Frontal cortex (tissue), 4 donors: ENCODE measurements around the gene GMPPA. TPM values are rescaled to one million over a fixed set of nuclear protein-coding genes. Genes with fewer than 3 reads are reported as not detected.

Experiments
- DNase-seq, 2 donors: peaks; one replicate each; pipeline ENCODE4 v3.0.0; 2012; ENCODE audit warnings: low spot score in 2 of 2
- FAIRE-seq: peaks from 2 replicates; lab custom pipeline; 2012; peaks lifted over from hg19 to GRCh38; lab: Jason Lieb, UNC
- small RNA-seq: library from RNA; depleted of rRNA; stranded (forward); fragments of <200 nt; gene quantifications from one replicate; pipeline ENCODE3, GENCODE V24; 2014
- total RNA-seq: library from RNA; depleted of rRNA; stranded (reverse); fragments of >200 nt; gene quantifications from one replicate; pipeline ENCODE4 v1.2.3, GENCODE V29; 2014
- donor health status: control.
- donor health status: control.
- donor health status: control.

GMPPA gene
- total RNA-seq, 1 donor from 2014 or later, result 13.0 TPM

DNA sequence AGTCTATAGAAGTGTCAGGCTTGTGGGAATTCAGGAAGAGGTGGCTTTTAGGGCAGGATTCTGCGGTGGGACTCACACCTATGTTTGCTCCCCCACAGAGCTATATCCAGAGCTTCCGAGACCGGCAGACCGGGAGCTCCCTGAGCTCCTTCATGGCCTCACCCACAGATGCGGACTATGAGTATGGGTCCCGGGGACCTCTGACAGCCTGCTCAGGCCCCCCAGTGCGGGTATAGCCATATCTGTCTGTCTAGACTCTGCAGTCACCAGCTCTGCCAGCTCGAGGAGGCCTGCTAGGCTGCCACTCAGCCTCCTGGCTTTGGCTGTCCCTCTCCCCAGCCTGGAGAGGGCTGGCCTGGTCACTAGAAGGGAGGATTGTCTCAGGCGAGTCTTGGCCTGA lies 50.9 kb downstream of the GMPPA start:
- no peak for FAIRE-seq
- no peak for DNase-seq

GRCh38 chr2:219551441-219552381 lies 53.0 kb downstream of the GMPPA start:
- DNase-seq (peak in 1 of 2 donors; percentile 58), FAIRE-seq (no peak)

DNA sequence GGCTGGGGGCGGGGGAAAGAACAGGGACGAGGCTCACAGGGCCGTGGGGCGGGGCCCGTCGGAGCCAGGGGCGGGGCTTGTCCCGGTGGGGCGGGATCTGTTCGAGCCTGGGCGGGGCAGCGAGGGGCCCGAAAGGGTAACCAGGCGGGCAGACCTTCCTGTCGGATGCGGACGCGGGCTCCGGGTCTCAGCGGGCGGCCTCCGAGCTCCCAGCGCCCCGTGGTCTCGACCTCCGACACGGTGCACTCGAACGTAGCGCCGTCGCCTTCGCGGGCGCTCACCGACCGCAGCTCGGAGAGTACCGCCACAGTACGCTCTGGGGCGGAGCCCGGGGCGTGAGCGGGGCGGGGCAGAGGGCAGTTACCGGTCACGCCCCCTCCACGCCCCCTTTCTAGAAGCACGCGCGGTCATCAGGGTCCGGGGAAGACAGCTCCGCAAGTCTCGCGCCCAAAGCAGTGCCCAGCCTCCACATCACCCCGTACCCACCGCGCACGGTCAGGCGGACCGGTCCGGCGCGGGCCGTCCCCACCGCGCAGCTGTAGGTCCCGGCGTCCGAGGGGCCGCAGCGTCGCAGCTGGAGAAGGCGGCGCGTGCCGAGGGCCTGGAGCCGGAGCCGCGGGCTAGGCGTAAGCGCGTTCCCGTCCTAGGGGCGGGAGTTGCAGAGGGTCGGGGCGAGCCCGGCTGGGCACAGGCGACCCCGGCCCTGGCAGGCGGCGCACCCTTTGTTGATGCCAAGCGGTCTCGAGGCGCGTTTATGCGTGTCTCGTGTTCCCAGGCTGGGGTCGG lies 53.9 kb downstream of the GMPPA start:
- peak; percentile 91 to 95 for DNase-seq
- FAIRE-seq, result no peak

DNA sequence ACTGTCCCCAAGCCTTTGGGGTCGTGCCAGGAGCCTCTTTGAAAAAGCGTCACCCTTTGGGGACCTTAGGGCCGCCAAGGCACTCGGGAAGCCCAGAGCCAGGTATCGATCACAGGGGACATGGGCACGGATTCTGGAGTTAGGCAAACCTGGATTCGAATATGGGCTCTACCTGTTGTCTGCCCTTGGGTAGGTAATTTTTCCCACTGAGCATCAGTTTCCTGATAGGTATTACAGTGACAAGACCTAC lies 54.4 kb downstream of the GMPPA start:
- DNase-seq (no peak), FAIRE-seq (no peak)

- FAIRE-seq (no peak), DNase-seq (no peak)
These were observed 54.8 kb downstream of the GMPPA start for GRCh38 chr2:219553463-219553963.

- DNase-seq (no peak), FAIRE-seq (no peak)
These were observed 55.7 kb downstream of the GMPPA start for GRCh38 chr2:219554350-219554749.

DNA sequence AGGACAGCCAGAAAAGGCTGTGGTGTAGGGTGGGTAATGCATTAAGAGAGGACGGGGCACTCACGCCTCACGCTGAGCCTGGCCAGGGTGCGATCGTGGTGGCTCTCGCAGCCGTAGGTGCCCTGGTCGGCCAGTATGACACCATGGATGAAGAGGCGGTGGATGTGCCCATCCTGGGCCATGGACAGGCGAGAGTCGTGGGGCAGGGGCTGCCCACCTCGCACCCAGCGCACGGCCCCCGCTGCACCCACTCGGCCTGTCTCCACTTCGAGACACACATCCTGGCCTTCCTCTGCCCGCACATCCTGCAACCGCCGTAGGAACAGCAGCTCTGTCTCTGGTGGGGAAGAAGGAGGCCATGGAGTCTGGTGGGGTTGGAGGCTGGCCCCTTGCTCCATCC lies 57.3 kb downstream of the GMPPA start:
- DNase-seq (no peak), FAIRE-seq (no peak)

GRCh38 chr2:219556413-219556812 lies 57.7 kb downstream of the GMPPA start:
- FAIRE-seq (no peak), DNase-seq (no peak)

Small RNAs within 50 kb of the gene (small RNA-seq; reads per million reads assigned to genes)
- not detected for gene MIR3132

Other genes with a start within 250 kb of the GMPPA start
- not detected for gene TUBA4B, start 245.6 kb upstream of the GMPPA start, total RNA-seq
- 2.0 TPM for gene TUBA4A, start 245.0 kb upstream of the GMPPA start, total RNA-seq
- 46.1 TPM for gene DNAJB2, start 219.5 kb upstream of the GMPPA start, total RNA-seq
- 24.5 TPM for gene PTPRN, start 189.5 kb upstream of the GMPPA start, total RNA-seq
- gene RESP18, start 166.1 kb upstream of the GMPPA start, total RNA-seq, result 0.82 TPM
- 13.9 TPM for gene DNPEP, start 111.0 kb upstream of the GMPPA start, total RNA-seq
- 0.41 TPM for gene DES, start 80.5 kb upstream of the GMPPA start, total RNA-seq
- gene SPEG, start 64.0 kb upstream of the GMPPA start, total RNA-seq, result 13.0 TPM
- 2.9 TPM for gene ASIC4, start 15.6 kb downstream of the GMPPA start, total RNA-seq
- gene CHPF, start 44.9 kb downstream of the GMPPA start, total RNA-seq, result 24.1 TPM
- gene TMEM198, start 45.1 kb downstream of the GMPPA start, total RNA-seq, result 14.7 TPM
- 40.4 TPM for gene OBSL1, start 72.6 kb downstream of the GMPPA start, total RNA-seq
- 0.41 TPM for gene INHA, start 73.4 kb downstream of the GMPPA start, total RNA-seq
- gene STK11IP, start 99.0 kb downstream of the GMPPA start, total RNA-seq, result 13.0 TPM
- 31.8 TPM for gene SLC4A3, start 128.7 kb downstream of the GMPPA start, total RNA-seq